Ishikawa (cell line): Measurements from ENCODE around the gene KMT5B.

Experiments used
- CREB1 ChIP-seq: IDR thresholded peaks from 2 replicates; pipeline ENCODE4 v1.6.1; 2012; ENCODE audit warnings: low read depth
- EP300 ChIP-seq: IDR thresholded peaks from 2 replicates; pipeline ENCODE4 v1.6.1; 2012; ENCODE audit warnings: borderline replicate concordance
- NFIC ChIP-seq: IDR thresholded peaks from 2 replicates; pipeline ENCODE4 v1.6.1; 2012
- RAD21 ChIP-seq: IDR thresholded peaks from 2 replicates; pipeline ENCODE4 v1.6.1; 2012; ENCODE audit warnings: low read depth
- TEAD4 ChIP-seq: IDR thresholded peaks from 2 replicates; pipeline ENCODE4 v1.6.1; 2012
- TF ChIP-seq, protein P1 (sequence below): IDR thresholded peaks from 2 replicates; pipeline ENCODE4 v1.6.1; 2012

DNA sequence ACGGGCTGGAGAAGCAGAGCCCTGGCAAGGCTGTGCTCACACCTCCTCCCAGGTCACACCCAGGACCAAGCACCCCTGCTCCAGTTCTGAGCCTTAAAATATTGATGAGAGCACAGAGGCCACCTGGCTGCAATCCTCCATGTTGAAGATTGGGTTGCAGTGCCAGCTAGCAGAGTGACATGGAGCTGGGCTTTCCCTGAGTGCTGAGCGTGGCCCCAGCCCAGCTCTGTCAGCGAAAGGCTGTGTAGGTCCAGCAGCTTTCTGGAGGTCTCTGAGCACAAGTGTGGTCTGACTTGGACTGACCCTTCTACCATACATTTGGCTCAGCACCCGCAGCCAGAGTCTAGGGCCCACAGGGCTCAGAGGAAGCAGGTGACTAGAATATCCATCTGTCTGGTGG lies 87.9 kb downstream of the KMT5B start:
- TF ChIP-seq, protein P1, sequence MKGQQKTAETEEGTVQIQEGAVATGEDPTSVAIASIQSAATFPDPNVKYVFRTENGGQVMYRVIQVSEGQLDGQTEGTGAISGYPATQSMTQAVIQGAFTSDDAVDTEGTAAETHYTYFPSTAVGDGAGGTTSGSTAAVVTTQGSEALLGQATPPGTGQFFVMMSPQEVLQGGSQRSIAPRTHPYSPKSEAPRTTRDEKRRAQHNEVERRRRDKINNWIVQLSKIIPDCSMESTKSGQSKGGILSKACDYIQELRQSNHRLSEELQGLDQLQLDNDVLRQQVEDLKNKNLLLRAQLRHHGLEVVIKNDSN = no peak
- TF ChIP-seq RAD21 (no peak), EP300 (no peak), TEAD4 (no peak), NFIC (no peak), CREB1 (no peak)
